HepG2 (cell line): ENCODE measurements around the gene NGEF. TPM values are rescaled to one million over a fixed set of nuclear protein-coding genes. Genes with fewer than 3 reads are reported as not detected.

Experiments
- HOXA7 ChIP-seq: sonication (generic); formaldehyde crosslinking; IDR thresholded peaks from 2 replicates; pipeline ENCODE4 v1.8.1; 2022; ENCODE audit warnings: mild to moderate bottlenecking, missing genetic modification reagents, moderate library complexity
- KDM3A ChIP-seq: IDR thresholded peaks from 2 replicates; pipeline ENCODE4 v1.6.1; 2018; ENCODE audit warnings: low read depth, missing compliant biosample characterization
- TSC22D2 ChIP-seq: sonication (generic); formaldehyde crosslinking; IDR thresholded peaks from 2 replicates; pipeline ENCODE4 v1.5.1; 2020; ENCODE audit warnings: missing genetic modification reagents, mild to moderate bottlenecking, borderline replicate concordance
- ZFP36L2 ChIP-seq: sonication (generic); formaldehyde crosslinking; IDR thresholded peaks from 2 replicates; pipeline ENCODE4 v1.4.0; 2020; ENCODE audit warnings: missing genetic modification reagents
- ZNF10 ChIP-seq: sonication (generic); formaldehyde crosslinking; IDR thresholded peaks from 2 replicates; pipeline ENCODE4 v1.4.0; 2020; ENCODE audit warnings: mild to moderate bottlenecking, low read depth, missing genetic modification reagents, borderline replicate concordance
- ZNF33A ChIP-seq: sonication (generic); formaldehyde crosslinking; IDR thresholded peaks from 2 replicates; pipeline ENCODE4 v1.5.1; 2020; ENCODE audit warnings: missing genetic modification reagents, mild to moderate bottlenecking, moderate library complexity, borderline replicate concordance
- ZNF432 ChIP-seq: sonication (generic); formaldehyde crosslinking; IDR thresholded peaks from 2 replicates; pipeline ENCODE4 v1.5.0; 2020; ENCODE audit warnings: missing genetic modification reagents, mild to moderate bottlenecking, borderline replicate concordance
- ZNF749 ChIP-seq: sonication (generic); formaldehyde crosslinking; IDR thresholded peaks from 2 replicates; pipeline ENCODE4 v1.8.0; 2022; ENCODE audit warnings: mild to moderate bottlenecking, missing genetic modification reagents, moderate library complexity, borderline replicate concordance
- ZNF773 ChIP-seq: sonication (generic); formaldehyde crosslinking; IDR thresholded peaks from 2 replicates; pipeline ENCODE4 v1.4.0; 2020; ENCODE audit warnings: missing genetic modification reagents, borderline replicate concordance
- polyA plus RNA-seq, 8 experiments: library from polyadenylated mRNA; depleted of rRNA in 3 of 8; stranded (reverse) in 7 of 8; unstranded in 1 of 8; fragments of >200 nt; fragmentation: Illumina TruSeq in 4 of 8; extraction: Trizol in 4 of 8; gene quantifications; 2 replicates each; pipeline versions ENCODE4 v1.2.1 to v1.2.3, GENCODE V29; 2011 to 2016; ENCODE audit warnings: low read depth in 4 of 8, missing spikeins in 1 of 8, mixed read lengths in 1 of 8; ENCODE audit not compliant: insufficient read depth in 1 of 8
- total RNA-seq, 5 experiments: library from RNA; depleted of rRNA; stranded (reverse); fragments of >200 nt; fragmentation: Illumina TruSeq; extraction: Trizol; gene quantifications; 2 replicates each; pipeline ENCODE4 v1.2.3, GENCODE V29; 2016; ENCODE audit warnings: low read depth in 1 of 5
- TF ChIP-seq, protein P1 (sequence below), 2 experiments: fragments of 450-650 bp in 1 of 2; sonication (generic) in 1 of 2; formaldehyde crosslinking in 1 of 2; IDR thresholded peaks; 2 replicates each; pipeline versions ENCODE4 v1.6.1 to v1.8.0; 2016 to 2022; ENCODE audit warnings: antibody characterized with exemption in 1 of 2, mild to moderate bottlenecking in 1 of 2, missing genetic modification reagents in 1 of 2
- TF ChIP-seq, protein P2 (sequence below): sonication (generic); formaldehyde crosslinking; IDR thresholded peaks from 2 replicates; pipeline ENCODE4 v1.8.1; 2023; ENCODE audit warnings: missing genetic modification reagents, mild to moderate bottlenecking, borderline replicate concordance
- TF ChIP-seq, protein P3 (sequence below): sonication (generic); formaldehyde crosslinking; IDR thresholded peaks from 2 replicates; pipeline ENCODE4 v1.9.0; 2021; ENCODE audit warnings: missing genetic modification reagents, borderline replicate concordance
- TF ChIP-seq, protein P4 (sequence below): sonication (generic); formaldehyde crosslinking; IDR thresholded peaks from 2 replicates; pipeline ENCODE4 v1.9.0; 2021; ENCODE audit warnings: missing genetic modification reagents, mild to moderate bottlenecking, borderline replicate concordance

The NGEF gene
- total and polyA plus RNA-seq, 2 of the 13 experiments (the other 11 are each of a cell fraction or from before 2014, with no cell fraction given) = 14.4 to 36.9 TPM

DNA sequence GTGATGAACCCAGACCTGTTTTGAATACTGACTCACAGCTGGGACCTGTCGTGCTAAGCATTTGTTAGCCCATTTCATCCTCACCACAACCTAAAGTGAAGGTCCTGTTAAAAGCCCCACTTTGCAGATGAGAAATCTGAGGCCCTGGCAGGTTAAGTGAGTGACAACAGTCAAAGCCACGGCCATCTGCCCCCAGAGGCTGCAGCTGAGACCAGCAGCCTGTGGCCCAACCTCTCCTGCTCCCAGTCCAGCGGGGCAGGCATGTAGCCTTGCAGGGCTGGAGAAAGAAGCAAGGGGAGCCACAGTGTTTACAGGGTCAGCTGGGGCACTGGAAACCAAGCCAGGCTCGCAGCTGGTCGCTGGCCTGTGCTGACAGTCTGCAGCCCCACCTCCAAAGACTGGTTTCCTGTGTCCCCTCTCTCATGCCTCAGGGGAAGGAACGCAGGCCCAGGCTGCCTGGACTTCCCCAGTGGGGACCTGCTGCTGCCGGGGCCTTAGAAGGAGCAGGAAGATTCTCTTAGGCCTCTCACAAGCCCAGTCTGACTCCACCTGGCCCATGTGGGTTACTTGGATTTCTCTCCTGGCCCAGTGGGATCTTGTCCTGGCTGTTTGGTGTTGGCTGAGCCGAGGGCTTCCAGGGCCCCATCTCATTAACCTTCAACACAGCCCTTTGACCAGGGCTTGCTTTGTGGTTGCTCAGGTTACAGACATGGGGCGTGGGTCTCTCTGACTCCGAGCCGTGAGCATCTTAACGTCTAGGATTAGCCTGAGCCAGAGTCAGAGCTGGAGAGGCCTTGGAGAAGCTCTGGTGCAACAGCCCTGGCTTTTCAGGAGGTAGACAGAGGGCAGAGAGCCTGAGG lies 48.8 kb upstream of the NGEF start (continued):
- TF ChIP-seq ZNF10 (CRISPR knock-in tag) (no peak), TSC22D2 (CRISPR knock-in tag) (peak; percentile 59; the same call in 1 of the 2 replicates), ZFP36L2 (CRISPR knock-in tag) (no peak; the same call in none of the 2 replicates), KDM3A (peak; percentile 70; the same call in 1 of the 2 replicates), HOXA7 (no peak), ZNF33A (CRISPR knock-in tag) (no peak), ZNF432 (no peak), ZNF773 (no peak), ZNF749 (CRISPR knock-in tag) (peak; percentile 94; the same call in 1 of the 2 replicates)
- TF ChIP-seq, protein P1, sequence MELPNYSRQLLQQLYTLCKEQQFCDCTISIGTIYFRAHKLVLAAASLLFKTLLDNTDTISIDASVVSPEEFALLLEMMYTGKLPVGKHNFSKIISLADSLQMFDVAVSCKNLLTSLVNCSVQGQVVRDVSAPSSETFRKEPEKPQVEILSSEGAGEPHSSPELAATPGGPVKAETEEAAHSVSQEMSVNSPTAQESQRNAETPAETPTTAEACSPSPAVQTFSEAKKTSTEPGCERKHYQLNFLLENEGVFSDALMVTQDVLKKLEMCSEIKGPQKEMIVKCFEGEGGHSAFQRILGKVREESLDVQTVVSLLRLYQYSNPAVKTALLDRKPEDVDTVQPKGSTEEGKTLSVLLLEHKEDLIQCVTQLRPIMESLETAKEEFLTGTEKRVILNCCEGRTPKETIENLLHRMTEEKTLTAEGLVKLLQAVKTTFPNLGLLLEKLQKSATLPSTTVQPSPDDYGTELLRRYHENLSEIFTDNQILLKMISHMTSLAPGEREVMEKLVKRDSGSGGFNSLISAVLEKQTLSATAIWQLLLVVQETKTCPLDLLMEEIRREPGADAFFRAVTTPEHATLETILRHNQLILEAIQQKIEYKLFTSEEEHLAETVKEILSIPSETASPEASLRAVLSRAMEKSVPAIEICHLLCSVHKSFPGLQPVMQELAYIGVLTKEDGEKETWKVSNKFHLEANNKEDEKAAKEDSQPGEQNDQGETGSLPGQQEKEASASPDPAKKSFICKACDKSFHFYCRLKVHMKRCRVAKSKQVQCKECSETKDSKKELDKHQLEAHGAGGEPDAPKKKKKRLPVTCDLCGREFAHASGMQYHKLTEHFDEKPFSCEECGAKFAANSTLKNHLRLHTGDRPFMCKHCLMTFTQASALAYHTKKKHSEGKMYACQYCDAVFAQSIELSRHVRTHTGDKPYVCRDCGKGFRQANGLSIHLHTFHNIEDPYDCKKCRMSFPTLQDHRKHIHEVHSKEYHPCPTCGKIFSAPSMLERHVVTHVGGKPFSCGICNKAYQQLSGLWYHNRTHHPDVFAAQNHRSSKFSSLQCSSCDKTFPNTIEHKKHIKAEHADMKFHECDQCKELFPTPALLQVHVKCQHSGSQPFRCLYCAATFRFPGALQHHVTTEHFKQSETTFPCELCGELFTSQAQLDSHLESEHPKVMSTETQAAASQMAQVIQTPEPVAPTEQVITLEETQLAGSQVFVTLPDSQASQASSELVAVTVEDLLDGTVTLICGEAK (IDR thresholded peaks at IDR 0.05) = no peak
- TF ChIP-seq, protein P1 (CRISPR knock-in tag; IDR thresholded peaks at IDR 0.05) = peak; percentile 82
- TF ChIP-seq, protein P2, sequence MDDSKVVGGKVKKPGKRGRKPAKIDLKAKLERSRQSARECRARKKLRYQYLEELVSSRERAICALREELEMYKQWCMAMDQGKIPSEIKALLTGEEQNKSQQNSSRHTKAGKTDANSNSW (CRISPR knock-in tag) = no peak
- TF ChIP-seq, protein P3, sequence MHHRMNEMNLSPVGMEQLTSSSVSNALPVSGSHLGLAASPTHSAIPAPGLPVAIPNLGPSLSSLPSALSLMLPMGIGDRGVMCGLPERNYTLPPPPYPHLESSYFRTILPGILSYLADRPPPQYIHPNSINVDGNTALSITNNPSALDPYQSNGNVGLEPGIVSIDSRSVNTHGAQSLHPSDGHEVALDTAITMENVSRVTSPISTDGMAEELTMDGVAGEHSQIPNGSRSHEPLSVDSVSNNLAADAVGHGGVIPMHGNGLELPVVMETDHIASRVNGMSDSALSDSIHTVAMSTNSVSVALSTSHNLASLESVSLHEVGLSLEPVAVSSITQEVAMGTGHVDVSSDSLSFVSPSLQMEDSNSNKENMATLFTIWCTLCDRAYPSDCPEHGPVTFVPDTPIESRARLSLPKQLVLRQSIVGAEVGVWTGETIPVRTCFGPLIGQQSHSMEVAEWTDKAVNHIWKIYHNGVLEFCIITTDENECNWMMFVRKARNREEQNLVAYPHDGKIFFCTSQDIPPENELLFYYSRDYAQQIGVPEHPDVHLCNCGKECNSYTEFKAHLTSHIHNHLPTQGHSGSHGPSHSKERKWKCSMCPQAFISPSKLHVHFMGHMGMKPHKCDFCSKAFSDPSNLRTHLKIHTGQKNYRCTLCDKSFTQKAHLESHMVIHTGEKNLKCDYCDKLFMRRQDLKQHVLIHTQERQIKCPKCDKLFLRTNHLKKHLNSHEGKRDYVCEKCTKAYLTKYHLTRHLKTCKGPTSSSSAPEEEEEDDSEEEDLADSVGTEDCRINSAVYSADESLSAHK (CRISPR knock-in tag) = no peak
- TF ChIP-seq, protein P4, sequence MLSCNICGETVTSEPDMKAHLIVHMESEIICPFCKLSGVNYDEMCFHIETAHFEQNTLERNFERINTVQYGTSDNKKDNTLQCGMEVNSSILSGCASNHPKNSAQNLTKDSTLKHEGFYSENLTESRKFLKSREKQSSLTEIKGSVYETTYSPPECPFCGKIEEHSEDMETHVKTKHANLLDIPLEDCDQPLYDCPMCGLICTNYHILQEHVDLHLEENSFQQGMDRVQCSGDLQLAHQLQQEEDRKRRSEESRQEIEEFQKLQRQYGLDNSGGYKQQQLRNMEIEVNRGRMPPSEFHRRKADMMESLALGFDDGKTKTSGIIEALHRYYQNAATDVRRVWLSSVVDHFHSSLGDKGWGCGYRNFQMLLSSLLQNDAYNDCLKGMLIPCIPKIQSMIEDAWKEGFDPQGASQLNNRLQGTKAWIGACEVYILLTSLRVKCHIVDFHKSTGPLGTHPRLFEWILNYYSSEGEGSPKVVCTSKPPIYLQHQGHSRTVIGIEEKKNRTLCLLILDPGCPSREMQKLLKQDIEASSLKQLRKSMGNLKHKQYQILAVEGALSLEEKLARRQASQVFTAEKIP (CRISPR knock-in tag) = no peak
